OCI-LY7 (cell line): ENCODE data around the gene RAB3C. TPM values are rescaled to one million over a fixed set of nuclear protein-coding genes. Genes with fewer than 3 reads are reported as not detected.

Source experiments
- BruUV-seq: library from RNA; stranded (reverse); fragments of 400-500 nt; replicated peaks from 2 replicates; lab custom pipeline; 2021; lab: Mats Ljungman, UMichigan
- CTCF ChIA-PET: fragments of 300-600 bp; sonication (Branson Sonifier 250); formaldehyde crosslinking; loops from one replicate; lab custom pipeline; 2022; ENCODE audit warnings: antibody characterized with exemption; ENCODE audit not compliant: unreplicated experiment; lab: Charles Lee
- POLR2A ChIA-PET: fragments of 300-600 bp; sonication (Branson Sonifier 250); formaldehyde crosslinking; loops from one replicate; lab custom pipeline; 2022; ENCODE audit warnings: antibody characterized with exemption; lab: Charles Lee
- DNase-seq: peaks from one replicate; pipeline ENCODE4 v3.0.0-alpha.2; 2015; ENCODE audit warnings: low spot score
- H2AFZ ChIP-seq: fragments of 200-600 bp; sonication (generic), shearing (Covaris generic); 2 replicates; pipeline ENCODE4 v1.6.1; 2014; ENCODE audit warnings: mild to moderate bottlenecking, antibody characterized with exemption, low read length, moderate library complexity
- H3K27ac ChIP-seq: fragments of 200-600 bp; sonication (generic); 2 replicates; pipeline ENCODE4 v1.5.1; 2014; ENCODE audit warnings: mixed run types, low read depth, mild to moderate bottlenecking, moderate library complexity, low read length, inconsistent platforms; ENCODE audit not compliant: poor library complexity, severe bottlenecking
- H3K36me3 ChIP-seq: fragments of 200-600 bp; sonication (generic); 2 replicates; pipeline ENCODE4 v1.6.1; 2014; ENCODE audit warnings: mild to moderate bottlenecking, antibody characterized with exemption, low read length, moderate library complexity, mixed read lengths; ENCODE audit not compliant: insufficient read depth
- H3K4me1 ChIP-seq: fragments of 200-600 bp; sonication (generic); 2 replicates; pipeline ENCODE4 v1.5.1; 2014; ENCODE audit warnings: mild to moderate bottlenecking, low read length; ENCODE audit not compliant: insufficient read depth, poor library complexity, severe bottlenecking
- H3K4me2 ChIP-seq: fragments of 200-600 bp; sonication (generic); 2 replicates; pipeline ENCODE4 v1.6.1; 2014; ENCODE audit warnings: mild to moderate bottlenecking, low read length
- H3K4me3 ChIP-seq: fragments of 200-600 bp; sonication (generic); 2 replicates; pipeline ENCODE4 v1.5.1; 2014; ENCODE audit warnings: mild to moderate bottlenecking, low read depth, low read length; ENCODE audit not compliant: poor library complexity, severe bottlenecking
- H3K79me2 ChIP-seq: fragments of 200-600 bp; sonication (generic); 2 replicates; pipeline ENCODE4 v1.6.1; 2016; ENCODE audit warnings: low read depth, mild to moderate bottlenecking, low read length, moderate library complexity, mixed read lengths; ENCODE audit not compliant: insufficient read depth
- H3K9me2 ChIP-seq: fragments of 200-600 bp; sonication (generic); 2 replicates; pipeline ENCODE4 v1.6.1; 2016; ENCODE audit warnings: mild to moderate bottlenecking, low read length, mixed read lengths; ENCODE audit not compliant: insufficient read depth
- H3K9me3 ChIP-seq: fragments of 200-600 bp; sonication (generic); 2 replicates; pipeline ENCODE4 v1.6.1; 2014; ENCODE audit warnings: mild to moderate bottlenecking, mixed run types, low read length, mixed read lengths
- H4K20me1 ChIP-seq: fragments of 200-600 bp; sonication (generic); 2 replicates; pipeline ENCODE4 v1.6.1; 2014; ENCODE audit warnings: mild to moderate bottlenecking, antibody characterized with exemption, low read length, moderate library complexity, mixed read lengths; ENCODE audit not compliant: insufficient read depth
- EZH2phosphoT487 ChIP-seq: fragments of 200-600 bp; sonication (generic); IDR thresholded peaks from 2 replicates; pipeline ENCODE4 v1.6.1; 2018; ENCODE audit warnings: low read depth, borderline replicate concordance, mild to moderate bottlenecking, mixed run types, antibody characterized with exemption, low read length, moderate library complexity, mixed read lengths
- intact Hi-C: fragments of 100-400 bp; cut with micrococcal nuclease; formaldehyde crosslinking; loops from one replicate; pipeline ENCODE4 v1.10.0; 2022; ENCODE audit not compliant: unreplicated experiment
- total RNA-seq, 2 experiments: library from RNA; depleted of rRNA in 1 of 2; stranded (reverse); fragments of >200 nt in 1 of 2; shearing (Covaris generic) in 1 of 2; gene quantifications; 2 replicates each; pipeline ENCODE4 v1.2.3, GENCODE V29; 2014 to 2022
- TF ChIP-seq, protein P1 (sequence below): fragments of 200-600 bp; sonication (generic); conservative IDR thresholded peaks from 2 replicates; pipeline ENCODE4 v1.5.1; 2014; ENCODE audit warnings: mild to moderate bottlenecking, antibody characterized with exemption, low read length, moderate library complexity, mixed read lengths

The RAB3C gene
- total RNA-seq, 2 experiments from 2014 or later = not detected

DNA sequence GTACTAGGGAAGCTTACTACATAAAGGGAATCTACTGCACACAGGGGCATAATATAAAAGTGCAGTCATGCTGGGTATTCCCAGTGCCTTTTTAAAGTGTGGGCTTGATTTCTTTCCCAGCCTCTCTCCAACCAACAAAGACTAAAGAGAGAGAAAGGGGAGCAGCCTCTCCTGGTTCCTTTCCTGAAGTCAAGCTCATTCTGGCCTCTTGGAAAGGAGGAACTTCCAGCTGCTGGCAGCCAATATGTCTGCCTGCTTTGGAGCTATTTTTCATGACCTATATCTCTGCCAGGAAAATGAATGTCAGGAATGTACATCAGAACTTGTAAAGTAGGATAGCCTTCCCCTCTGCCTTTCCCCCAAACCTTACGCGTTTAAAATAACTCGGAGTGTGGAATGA, 57.1 kb downstream of the RAB3C start:
- POLR2A ChIA-PET = no interaction called here
- Histone ChIP-seq H3K9me2 (no peaks in the 10 kb centered on the region), H3K36me3 (no peaks in the 10 kb centered on the region), H3K9me3 (no peaks in the 10 kb centered on the region), H3K4me1 (no peaks in the 10 kb centered on the region), H3K79me2 (no peaks in the 10 kb centered on the region), H3K4me3 (no peak overlapping the region), H2AFZ (no peak overlapping the region), H3K4me2 (no peak overlapping the region), H3K27ac (no peak overlapping the region), H4K20me1 (no peaks in the 10 kb centered on the region)
- no TSS peak for BruUV-seq
- TF ChIP-seq EZH2phosphoT487 = no peak
- TF ChIP-seq, protein P1, sequence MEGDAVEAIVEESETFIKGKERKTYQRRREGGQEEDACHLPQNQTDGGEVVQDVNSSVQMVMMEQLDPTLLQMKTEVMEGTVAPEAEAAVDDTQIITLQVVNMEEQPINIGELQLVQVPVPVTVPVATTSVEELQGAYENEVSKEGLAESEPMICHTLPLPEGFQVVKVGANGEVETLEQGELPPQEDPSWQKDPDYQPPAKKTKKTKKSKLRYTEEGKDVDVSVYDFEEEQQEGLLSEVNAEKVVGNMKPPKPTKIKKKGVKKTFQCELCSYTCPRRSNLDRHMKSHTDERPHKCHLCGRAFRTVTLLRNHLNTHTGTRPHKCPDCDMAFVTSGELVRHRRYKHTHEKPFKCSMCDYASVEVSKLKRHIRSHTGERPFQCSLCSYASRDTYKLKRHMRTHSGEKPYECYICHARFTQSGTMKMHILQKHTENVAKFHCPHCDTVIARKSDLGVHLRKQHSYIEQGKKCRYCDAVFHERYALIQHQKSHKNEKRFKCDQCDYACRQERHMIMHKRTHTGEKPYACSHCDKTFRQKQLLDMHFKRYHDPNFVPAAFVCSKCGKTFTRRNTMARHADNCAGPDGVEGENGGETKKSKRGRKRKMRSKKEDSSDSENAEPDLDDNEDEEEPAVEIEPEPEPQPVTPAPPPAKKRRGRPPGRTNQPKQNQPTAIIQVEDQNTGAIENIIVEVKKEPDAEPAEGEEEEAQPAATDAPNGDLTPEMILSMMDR = no peak
- CTCF ChIA-PET = no interaction called here
- intact Hi-C loops = no loop called here
- DNase-seq = no peak

DNA sequence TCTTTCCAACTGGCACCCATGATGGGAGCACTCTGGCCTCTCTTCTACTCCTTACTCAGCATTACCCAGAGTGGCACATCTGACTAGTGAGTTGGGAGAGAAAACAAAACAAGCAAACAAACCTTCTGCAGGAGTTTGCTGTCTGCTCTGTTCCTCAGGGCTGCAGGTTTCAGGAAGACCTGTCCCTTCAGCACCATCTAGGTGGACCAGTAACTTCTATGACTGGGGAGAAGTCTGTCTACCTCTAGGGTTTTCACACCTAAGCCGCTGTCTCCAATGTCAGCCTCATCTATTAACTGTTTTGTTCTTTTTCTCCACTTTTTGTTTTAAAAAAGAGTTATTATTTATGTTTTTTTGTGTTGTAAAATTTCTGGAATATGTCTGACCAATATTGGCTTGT, 58.7 kb downstream of the RAB3C start:
- Histone ChIP-seq H3K4me2 (no peak overlapping the region), H2AFZ (no peak overlapping the region), H3K9me2 (no peaks in the 10 kb centered on the region), H3K4me1 (no peaks in the 10 kb centered on the region), H3K9me3 (no peaks in the 10 kb centered on the region), H3K4me3 (no peak overlapping the region), H3K27ac (no peak overlapping the region), H4K20me1 (no peaks in the 10 kb centered on the region), H3K36me3 (no peaks in the 10 kb centered on the region), H3K79me2 (no peaks in the 10 kb centered on the region)
- no peak for DNase-seq
- TF ChIP-seq EZH2phosphoT487 = no peak
- TF ChIP-seq, protein P1 = no peak
- intact Hi-C loops = no loop called here
- ChIA-PET CTCF (no interaction called here), POLR2A (no interaction called here)
- no TSS peak for BruUV-seq

DNA sequence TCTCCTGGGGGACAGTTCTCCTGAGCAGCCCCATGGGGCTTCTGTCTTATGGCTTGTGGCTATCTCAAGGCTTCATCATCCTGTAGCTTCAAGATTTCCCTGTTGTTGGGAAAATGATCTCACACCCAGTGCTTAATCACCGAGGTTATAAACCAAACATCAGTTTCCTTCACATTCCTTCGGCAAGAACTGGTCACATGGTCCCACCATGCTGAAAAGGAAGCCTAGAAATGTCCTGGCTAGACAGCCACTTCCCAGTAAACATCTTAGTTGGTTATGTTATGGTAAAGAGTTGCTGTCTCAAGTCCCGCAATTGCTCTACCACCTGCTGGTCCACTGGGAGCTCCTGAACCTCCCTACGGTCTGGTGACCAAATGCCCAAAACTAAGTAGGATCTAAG, 66.0 kb downstream of the RAB3C start:
- TF ChIP-seq, protein P1 = no peak
- TF ChIP-seq EZH2phosphoT487 = no peak
- Histone ChIP-seq H4K20me1 (no peaks in the 10 kb centered on the region), H3K4me1 (no peaks in the 10 kb centered on the region), H3K79me2 (no peaks in the 10 kb centered on the region), H3K36me3 (no peaks in the 10 kb centered on the region), H3K4me3 (no peak overlapping the region), H3K9me3 (no peaks in the 10 kb centered on the region), H3K4me2 (no peak overlapping the region), H3K9me2 (no peaks in the 10 kb centered on the region), H2AFZ (no peak overlapping the region), H3K27ac (no peak overlapping the region)
- intact Hi-C loops = no loop called here
- CTCF ChIA-PET = no interaction called here
- BruUV-seq = no TSS peak
- POLR2A ChIA-PET = no interaction called here
- no peak for DNase-seq
